Measurements from ENCODE around the gene RPL13A. TPM values are rescaled to one million over a fixed set of nuclear protein-coding genes. Genes with fewer than 3 reads are reported as not detected.

Gene RPL13A
- total and polyA plus RNA-seq, 2 donors from 2014 or later: 2,090 to 3,309 TPM

- Histone ChIP-seq H3K4me3 (ENCODE audit: low read length in 3 of 3) (no peak overlapping the region), H3K9ac (ENCODE audit: low read length in 3 of 3) (no peak overlapping the region), H3K9me3 (ENCODE audit: control insufficient read depth in 2 of 3, insufficient read depth in 1 of 3, low read length in 3 of 3) (no peaks in the 10 kb centered on the region), H3K4me1 (ENCODE audit: control insufficient read depth in 2 of 3, insufficient read depth in 2 of 3, low read depth in 1 of 3, low read length in 3 of 3) (peaks cover 0 to 11% (median 5%) of the 10 kb centered on the region in 3 donors), H3K36me3 (ENCODE audit: control insufficient read depth in 2 of 3, insufficient read depth in 3 of 3, low read length in 3 of 3) (peaks cover 0 to 5% (median 0%) of the 10 kb centered on the region in 3 donors), H3K27ac (ENCODE audit: low read depth in 2 of 2, low read length in 2 of 2) (no peak overlapping the region), H3K27me3 (ENCODE audit: control insufficient read depth, insufficient read depth, low read length) (no peaks in the 10 kb centered on the region)
- no peak for TF ChIP-seq CTCF (IDR thresholded peaks at IDR 0.05; ENCODE audit: borderline replicate concordance, extremely low read depth, insufficient read depth)
- peak in 1 of 5 donors; percentile 40 for DNase-seq
- intact Hi-C loops (cut with DNase I): no loop called here
- FAIRE-seq: no peak
Measured at GRCh38 chr19:49515767-49516166, 28.4 kb downstream of the RPL13A start.

- Histone ChIP-seq H3K27ac (ENCODE audit: low read depth in 2 of 2, low read length in 2 of 2) (no peak overlapping the region), H3K4me3 (ENCODE audit: low read length in 3 of 3) (no peak overlapping the region), H3K9ac (ENCODE audit: low read length in 3 of 3) (no peak overlapping the region), H3K27me3 (ENCODE audit: control insufficient read depth, insufficient read depth, low read length) (no peaks in the 10 kb centered on the region), H3K9me3 (ENCODE audit: control insufficient read depth in 2 of 3, insufficient read depth in 1 of 3, low read length in 3 of 3) (no peaks in the 10 kb centered on the region), H3K36me3 (ENCODE audit: control insufficient read depth in 2 of 3, insufficient read depth in 3 of 3, low read length in 3 of 3) (peaks cover 0 to 10% (median 0%) of the 10 kb centered on the region in 3 donors), H3K4me1 (ENCODE audit: control insufficient read depth in 2 of 3, insufficient read depth in 2 of 3, low read depth in 1 of 3, low read length in 3 of 3) (peaks cover 0 to 11% (median 5%) of the 10 kb centered on the region in 3 donors)
- intact Hi-C loops (cut with DNase I): no loop called here
- no peak for TF ChIP-seq CTCF (IDR thresholded peaks at IDR 0.05; ENCODE audit: borderline replicate concordance, extremely low read depth, insufficient read depth)
- DNase-seq (no peak), FAIRE-seq (no peak)
Measured at GRCh38 chr19:49518033-49518432, 30.6 kb downstream of the RPL13A start.

DNA sequence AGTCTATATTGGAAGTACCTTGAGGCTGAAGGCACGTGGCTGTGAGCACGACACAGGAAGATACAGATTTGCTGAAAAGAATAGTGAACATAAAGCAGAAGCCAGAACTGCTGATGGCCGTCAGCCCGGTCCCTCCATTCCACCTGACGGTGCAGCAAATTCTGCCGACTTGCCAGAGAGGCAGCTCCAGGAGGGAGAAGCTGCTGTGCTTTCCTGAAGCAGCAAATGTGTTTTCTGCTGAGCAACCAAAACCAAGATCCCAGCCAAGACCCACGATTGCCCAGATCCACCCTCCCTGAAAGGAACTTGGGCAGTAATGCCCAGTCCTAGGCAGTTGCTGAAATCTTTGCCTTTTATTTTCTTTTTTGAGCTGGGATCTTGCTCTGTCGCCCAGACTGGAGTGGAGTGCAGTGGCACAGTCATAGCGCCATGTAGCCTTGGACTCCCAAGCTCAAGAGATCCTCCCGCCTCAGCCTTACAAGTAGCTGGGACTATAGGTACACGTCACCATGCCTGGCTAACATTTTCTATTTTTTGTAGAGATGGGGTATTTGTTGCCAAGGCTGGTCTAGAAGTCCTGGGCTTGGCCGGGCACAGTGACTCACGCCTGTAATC, 33.4 kb downstream of the RPL13A start:
- FAIRE-seq: no peak
- intact Hi-C loops (cut with DNase I): no loop called here
- Histone ChIP-seq H3K4me1 (ENCODE audit: control insufficient read depth in 2 of 3, insufficient read depth in 2 of 3, low read depth in 1 of 3, low read length in 3 of 3) (no peaks in the 10 kb centered on the region), H3K9me3 (ENCODE audit: control insufficient read depth in 2 of 3, insufficient read depth in 1 of 3, low read length in 3 of 3) (no peaks in the 10 kb centered on the region), H3K36me3 (ENCODE audit: control insufficient read depth in 2 of 3, insufficient read depth in 3 of 3, low read length in 3 of 3) (peaks cover 0 to 5% (median 5%) of the 10 kb centered on the region in 3 donors), H3K4me3 (ENCODE audit: low read length in 3 of 3) (no peak overlapping the region), H3K9ac (ENCODE audit: low read length in 3 of 3) (no peak overlapping the region), H3K27me3 (ENCODE audit: control insufficient read depth, insufficient read depth, low read length) (no peaks in the 10 kb centered on the region), H3K27ac (ENCODE audit: low read depth in 2 of 2, low read length in 2 of 2) (no peak overlapping the region)
- DNase-seq: no peak
- TF ChIP-seq CTCF (IDR thresholded peaks at IDR 0.05; ENCODE audit: borderline replicate concordance, extremely low read depth, insufficient read depth): no peak
